IMR-90 (cell line): Measurements from ENCODE around the gene PSMD1. TPM values are rescaled to one million over a fixed set of nuclear protein-coding genes. Genes with fewer than 3 reads are reported as not detected.

Experiments used
- ATAC-seq: fragments of 200-7000 bp; cut with Tn5 transposase; 2 replicates; pipeline ENCODE4 v1.9.1; 2020; ENCODE audit warnings: low read depth, mild to moderate bottlenecking, moderate library complexity
- BruUV-seq: library from RNA; stranded (reverse); fragments of 400-500 nt; replicated peaks from 2 replicates; lab custom pipeline; 2021; lab: Mats Ljungman, UMichigan
- CTCF ChIA-PET: fragments of 300-600 bp; formaldehyde crosslinking; extraction: SDS; loops from one replicate; lab custom pipeline; 2021; ENCODE audit warnings: antibody characterized with exemption; lab: Yijun Ruan, JAX
- POLR2A ChIA-PET: fragments of 300-600 bp; sonication (Branson Sonifier 250); formaldehyde crosslinking; loops from one replicate; lab custom pipeline; 2022; ENCODE audit warnings: antibody characterized with exemption; ENCODE audit not compliant: unreplicated experiment; lab: Charles Lee
- DNase-seq: peaks from one replicate; pipeline ENCODE4 v3.0.0; 2013
- H2AFZ ChIP-seq: replicated peaks from 2 replicates; pipeline ENCODE3; 2013; ENCODE audit warnings: low read length, mild to moderate bottlenecking; ENCODE audit not compliant: poor library complexity
- H2AK5ac ChIP-seq: 2 replicates; pipeline ENCODE4 v1.6.1; 2013; ENCODE audit warnings: low read depth, low read length, inconsistent platforms
- H2AK9ac ChIP-seq: replicated peaks from 2 replicates; pipeline ENCODE3; 2013; ENCODE audit warnings: mild to moderate bottlenecking, low read depth, low read length, moderate library complexity; ENCODE audit not compliant: poor library complexity
- H2BK120ac ChIP-seq: 2 replicates; pipeline ENCODE4 v1.6.1; 2013; ENCODE audit warnings: low read depth, low read length, inconsistent platforms
- H2BK15ac ChIP-seq: 3 replicates; pipeline ENCODE4 v1.6.1; 2013; ENCODE audit warnings: low read depth, low read length, inconsistent platforms
- H2BK20ac ChIP-seq: 2 replicates; pipeline ENCODE4 v1.6.1; 2013; ENCODE audit warnings: low read depth, mild to moderate bottlenecking, inconsistent platforms, low read length, moderate library complexity
- H2BK5ac ChIP-seq: 2 replicates; pipeline ENCODE4 v1.6.1; 2013; ENCODE audit warnings: mild to moderate bottlenecking, low read depth, low read length, inconsistent platforms; ENCODE audit not compliant: poor library complexity, severe bottlenecking
- H3K14ac ChIP-seq: replicated peaks from 2 replicates; pipeline ENCODE4 v1.6.1; 2013; ENCODE audit warnings: low read depth, low read length, inconsistent platforms
- H3K18ac ChIP-seq: 2 replicates; pipeline ENCODE4 v1.6.1; 2013; ENCODE audit warnings: low read depth, low read length, control low read depth
- H3K23ac ChIP-seq: 2 replicates; pipeline ENCODE4 v1.6.1; 2013; ENCODE audit warnings: low read depth, low read length, inconsistent platforms
- H3K27ac ChIP-seq: 2 replicates; pipeline ENCODE4 v1.5.1; 2013; ENCODE audit warnings: mild to moderate bottlenecking, control low read depth, low read length; ENCODE audit not compliant: insufficient read depth
- H3K27me3 ChIP-seq: 2 replicates; pipeline ENCODE4 v1.6.1; 2013; ENCODE audit warnings: low read length; ENCODE audit not compliant: control insufficient read depth, insufficient read depth
- H3K36me3 ChIP-seq: 2 replicates; pipeline ENCODE4 v1.6.1; 2013; ENCODE audit warnings: low read length, mixed read lengths; ENCODE audit not compliant: control insufficient read depth, insufficient read depth
- H3K4ac ChIP-seq: 2 replicates; pipeline ENCODE4 v1.6.1; 2013; ENCODE audit warnings: low read depth, low read length, inconsistent platforms
- H3K4me1 ChIP-seq: 2 replicates; pipeline ENCODE4 v1.6.1; 2013; ENCODE audit warnings: low read length, mixed read lengths; ENCODE audit not compliant: control insufficient read depth, insufficient read depth
- H3K4me2 ChIP-seq: 2 replicates; pipeline ENCODE4 v1.6.1; 2013; ENCODE audit warnings: low read depth, mild to moderate bottlenecking, control low read depth, low read length, moderate library complexity
- H3K4me3 ChIP-seq: 2 replicates; pipeline ENCODE4 v1.5.1; 2013; ENCODE audit warnings: low read depth, mild to moderate bottlenecking, control low read depth, low read length, moderate library complexity; ENCODE audit not compliant: insufficient read depth
- H3K56ac ChIP-seq: 2 replicates; pipeline ENCODE4 v1.6.1; 2013; ENCODE audit warnings: low read length, inconsistent platforms; ENCODE audit not compliant: insufficient read depth; ENCODE audit errors: extremely low read depth
- H3K79me1 ChIP-seq, 2 experiments: 2 replicates each; pipeline ENCODE4 v1.6.1; 2013; ENCODE audit warnings: low read length in 2 of 2, inconsistent platforms in 1 of 2, low read depth in 1 of 2
- H3K9ac ChIP-seq: 2 replicates; pipeline ENCODE4 v1.6.1; 2013; ENCODE audit warnings: low read depth, low read length, control low read depth
- H3K9me1 ChIP-seq: 2 replicates; pipeline ENCODE4 v1.6.1; 2013; ENCODE audit warnings: low read length, inconsistent platforms; ENCODE audit not compliant: insufficient read depth
- H3K9me3 ChIP-seq: 2 replicates; pipeline ENCODE4 v1.6.1; 2013; ENCODE audit warnings: low read length; ENCODE audit not compliant: control insufficient read depth, insufficient read depth
- H4K20me1 ChIP-seq: 2 replicates; pipeline ENCODE4 v1.6.1; 2013; ENCODE audit warnings: low read length, inconsistent platforms; ENCODE audit not compliant: insufficient read depth
- H4K5ac ChIP-seq: 2 replicates; pipeline ENCODE4 v1.6.1; 2013; ENCODE audit warnings: mild to moderate bottlenecking, low read depth, low read length, control low read depth
- H4K8ac ChIP-seq, 2 experiments: 2 replicates each; pipeline ENCODE4 v1.6.1; 2013; ENCODE audit warnings: low read depth in 2 of 2, low read length in 2 of 2, control low read depth in 1 of 2, inconsistent platforms in 1 of 2
- H4K91ac ChIP-seq: 2 replicates; pipeline ENCODE4 v1.6.1; 2013; ENCODE audit warnings: low read depth, low read length, inconsistent platforms; ENCODE audit not compliant: insufficient read depth
- BHLHE40 ChIP-seq: fragments of 150-350 bp; IDR thresholded peaks from 2 replicates; pipeline ENCODE4 v1.6.1; 2016; ENCODE audit warnings: mild to moderate bottlenecking, low read depth, low read length
- CEBPB ChIP-seq: IDR thresholded peaks from 2 replicates; pipeline ENCODE4 v1.6.1; 2012; ENCODE audit warnings: low read depth, low read length, improper control_type of control experiment
- CHD1 ChIP-seq: IDR thresholded peaks from 2 replicates; pipeline ENCODE4 v1.6.1; 2012; ENCODE audit warnings: low read depth, low read length, improper control_type of control experiment
- CTCF ChIP-seq: conservative IDR thresholded peaks from 2 replicates; pipeline ENCODE4 v1.5.1; 2012; ENCODE audit warnings: mild to moderate bottlenecking, low read depth, low read length, improper control_type of control experiment
- FOS ChIP-seq: fragments of 150-350 bp; IDR thresholded peaks from 2 replicates; pipeline ENCODE4 v1.6.1; 2016; ENCODE audit warnings: low read depth, low read length
- MAFK ChIP-seq: IDR thresholded peaks from 2 replicates; pipeline ENCODE4 v1.6.1; 2012; ENCODE audit warnings: low read depth, low read length, improper control_type of control experiment
- MAZ ChIP-seq: IDR thresholded peaks from 2 replicates; pipeline ENCODE4 v1.6.1; 2012; ENCODE audit warnings: low read depth, mild to moderate bottlenecking, low read length, improper control_type of control experiment, moderate library complexity, borderline replicate concordance
- MXI1 ChIP-seq: IDR thresholded peaks from 2 replicates; pipeline ENCODE4 v1.6.1; 2012; ENCODE audit warnings: low read depth, mild to moderate bottlenecking, low read length, moderate library complexity, borderline replicate concordance
- NFE2L2 ChIP-seq: fragments of 150-350 bp; IDR thresholded peaks from 2 replicates; pipeline ENCODE4 v1.6.1; 2016; ENCODE audit warnings: low read depth, mild to moderate bottlenecking, low read length
- POLR2A ChIP-seq: IDR thresholded peaks from 2 replicates; pipeline ENCODE4 v1.6.1; 2012; ENCODE audit warnings: mild to moderate bottlenecking, low read depth, low read length
- RCOR1 ChIP-seq: IDR thresholded peaks from 2 replicates; pipeline ENCODE4 v1.6.1; 2012; ENCODE audit warnings: mild to moderate bottlenecking, low read length, improper control_type of control experiment; ENCODE audit not compliant: insufficient replicate concordance
- RFX5 ChIP-seq: IDR thresholded peaks from 2 replicates; pipeline ENCODE4 v1.8.0; 2012; ENCODE audit warnings: low read depth, mild to moderate bottlenecking, low read length, moderate library complexity
- SMC3 ChIP-seq: fragments of 150-350 bp; IDR thresholded peaks from 2 replicates; pipeline ENCODE4 v1.6.1; 2016; ENCODE audit warnings: low read depth, mild to moderate bottlenecking, antibody characterized with exemption, low read length, moderate library complexity
- USF2 ChIP-seq: fragments of 150-350 bp; IDR thresholded peaks from 2 replicates; pipeline ENCODE4 v1.6.1; 2017; ENCODE audit warnings: mild to moderate bottlenecking, antibody characterized with exemption, low read length, low read depth
- WGBS, 2 experiments: methylation state at CpG; one replicate each; pipeline versions ENCODE4 v1.1.5 to v1.1.7; 2013; ENCODE audit warnings: missing lambda C conversion rate in 2 of 2; ENCODE audit not compliant: insufficient read length in 1 of 2; ENCODE audit errors: extremely low coverage in 2 of 2; 5-methylcytosine and 5-hydroxymethylcytosine counted together
- dilution Hi-C: fragments of 300-500 bp; cut with HindIII; formaldehyde crosslinking; loops from one replicate; pipeline ENCODE4 v1.14.3; 2018; ENCODE audit warnings: low sequenced_read_pairs; ENCODE audit not compliant: unreplicated experiment
- in situ Hi-C: fragments of 300-500 bp; cut with MboI; formaldehyde crosslinking; loops from 3 replicates; pipeline ENCODE4 v1.14.3; 2019; ENCODE audit warnings: low sequenced_read_pairs, inconsistent platforms, mixed read lengths
- intact Hi-C: fragments of 100-400 bp; cut with micrococcal nuclease; formaldehyde crosslinking; loops from 2 replicates; pipeline ENCODE4 v1.10.0; 2022
- polyA plus RNA-seq, 3 experiments: library from polyadenylated mRNA; depleted of rRNA; stranded (reverse); fragments of >200 nt; gene quantifications; 2 replicates each; pipeline ENCODE4 v1.2.3, GENCODE V29; 2012; ENCODE audit warnings: low replicate concordance in 1 of 3
- total RNA-seq: library from RNA; depleted of rRNA; stranded (reverse); fragments of >200 nt; gene quantifications from 2 replicates; pipeline ENCODE4 v1.2.3, GENCODE V29; 2012

Gene PSMD1
- total and polyA plus RNA-seq, 2 of the 4 experiments (the other 2 are of a cell fraction): 89.8 to 181 TPM

GRCh38 chr2:231041061-231041689 lies 15.5 kb upstream of the PSMD1 start:
- no peak overlapping the region for H3K4me3 ChIP-seq
- H2AK9ac ChIP-seq: no peak overlapping the region
- no peaks in the 10 kb centered on the region; the same call in 1 of the 2 replicates for H3K9me1 ChIP-seq
- H2BK5ac ChIP-seq: no peak overlapping the region
- no peak for ATAC-seq
- H3K4ac ChIP-seq: no peak overlapping the region
- H3K9me3 ChIP-seq: peaks cover 3% of the 10 kb centered on the region; the same call in 1 of the 2 replicates
- H4K5ac ChIP-seq: no peak overlapping the region
- H2BK20ac ChIP-seq: no peak overlapping the region
- H3K23ac ChIP-seq: no peak overlapping the region
- no peak overlapping the region for H2BK15ac ChIP-seq
- 40% methylated on average over 3 of the region's 8 CpGs; no CpG with 5 or more reads in 1 of the 2 experiments for WGBS, 2 experiments
- no peak overlapping the region for H2AFZ ChIP-seq
- dilution Hi-C loops: no loop called here
- no peak overlapping the region for H2BK120ac ChIP-seq
- no peak overlapping the region for H4K91ac ChIP-seq
- no peak overlapping the region for H3K56ac ChIP-seq
- no peak overlapping the region for H3K27ac ChIP-seq
- no peak overlapping the region for H3K14ac ChIP-seq
- no peak for DNase-seq
- POLR2A ChIA-PET: no interaction called here
- H4K8ac ChIP-seq: no peak overlapping the region
- TF ChIP-seq MAZ: no peak
- no peak for TF ChIP-seq MAFK
- no peak for TF ChIP-seq CEBPB
- no peak for TF ChIP-seq POLR2A
- no peak for TF ChIP-seq SMC3
- no peak for TF ChIP-seq CTCF
- no peak for TF ChIP-seq MXI1
- no peak for TF ChIP-seq USF2
- no peak for TF ChIP-seq RCOR1
- TF ChIP-seq FOS: no peak
- no peak for TF ChIP-seq NFE2L2
- no peak for TF ChIP-seq RFX5
- no peak for TF ChIP-seq BHLHE40
- TF ChIP-seq CHD1: no peak
- H3K4me1 ChIP-seq: no peaks in the 10 kb centered on the region
- BruUV-seq: no TSS peak
- H3K79me1 ChIP-seq: no peaks in the 10 kb centered on the region
- no peak overlapping the region for H3K4me2 ChIP-seq
- CTCF ChIA-PET: no interaction called here
- H2AK5ac ChIP-seq: no peak overlapping the region
- no peaks in the 10 kb centered on the region for H4K20me1 ChIP-seq
- H3K9ac ChIP-seq: no peak overlapping the region
- no peak overlapping the region for H3K18ac ChIP-seq
- in situ Hi-C loops: no loop called here
- intact Hi-C loops: no loop called here
- no peaks in the 10 kb centered on the region for H3K36me3 ChIP-seq
- H3K27me3 ChIP-seq: peaks cover 58% of the 10 kb centered on the region
